ENCODE measurements around the gene MRGPRE. TPM values are rescaled to one million over a fixed set of nuclear protein-coding genes. Genes with fewer than 3 reads are reported as not detected.

The MRGPRE gene
- total RNA-seq, 1 donor from 2014 or later, result not detected

GRCh38 chr11:3206156-3206921, 25.9 kb downstream of the MRGPRE start:
- Mint-ChIP-seq H3K4me1 (ENCODE audit: unreplicated experiment) (peaks cover 15% of the 10 kb centered on the region), H3K36me3 (ENCODE audit: low read depth, unreplicated experiment) (no peaks in the 10 kb centered on the region), H3K4me3 (ENCODE audit: unreplicated experiment) (no peak overlapping the region), H3K27ac (ENCODE audit: unreplicated experiment) (no peak overlapping the region), H3K9me3 (ENCODE audit: unreplicated experiment) (no peaks in the 10 kb centered on the region), H3K27me3 (ENCODE audit: unreplicated experiment) (peaks cover 10% of the 10 kb centered on the region)
- TF ChIP-seq CTCF (IDR thresholded peaks at IDR 0.05; ENCODE audit: unreplicated experiment), result no peak
- no peak for DNase-seq (ENCODE audit: low spot score)

- H3K36me3 Mint-ChIP-seq (ENCODE audit: low read depth, unreplicated experiment), result no peaks in the 10 kb centered on the region
- H3K4me1 Mint-ChIP-seq (ENCODE audit: unreplicated experiment), result peaks cover 15% of the 10 kb centered on the region
- H3K9me3 Mint-ChIP-seq (ENCODE audit: unreplicated experiment), result no peaks in the 10 kb centered on the region
- no peak for TF ChIP-seq CTCF (IDR thresholded peaks at IDR 0.05; ENCODE audit: unreplicated experiment)
- H3K27me3 Mint-ChIP-seq (ENCODE audit: unreplicated experiment), result peaks cover 10% of the 10 kb centered on the region
- no peak overlapping the region for H3K27ac Mint-ChIP-seq (ENCODE audit: unreplicated experiment)
- no peak overlapping the region for H3K4me3 Mint-ChIP-seq (ENCODE audit: unreplicated experiment)
- no peak for DNase-seq (ENCODE audit: low spot score)
These were observed 26.7 kb downstream of the MRGPRE start for GRCh38 chr11:3205261-3206155.

- no peak overlapping the region for H3K27ac Mint-ChIP-seq (ENCODE audit: unreplicated experiment)
- H3K27me3 Mint-ChIP-seq (ENCODE audit: unreplicated experiment), result peaks cover 8% of the 10 kb centered on the region
- H3K9me3 Mint-ChIP-seq (ENCODE audit: unreplicated experiment), result no peaks in the 10 kb centered on the region
- no peak for TF ChIP-seq CTCF (IDR thresholded peaks at IDR 0.05; ENCODE audit: unreplicated experiment)
- DNase-seq (ENCODE audit: low spot score), result no peak
- H3K36me3 Mint-ChIP-seq (ENCODE audit: low read depth, unreplicated experiment), result no peaks in the 10 kb centered on the region
- no peak overlapping the region for H3K4me3 Mint-ChIP-seq (ENCODE audit: unreplicated experiment)
- H3K4me1 Mint-ChIP-seq (ENCODE audit: unreplicated experiment), result peaks cover 12% of the 10 kb centered on the region
These were observed 27.8 kb downstream of the MRGPRE start for GRCh38 chr11:3204141-3205015.

- H3K27me3 Mint-ChIP-seq (ENCODE audit: unreplicated experiment), result peaks cover 10% of the 10 kb centered on the region
- no peaks in the 10 kb centered on the region for H3K36me3 Mint-ChIP-seq (ENCODE audit: low read depth, unreplicated experiment)
- no peak overlapping the region for H3K4me3 Mint-ChIP-seq (ENCODE audit: unreplicated experiment)
- TF ChIP-seq CTCF (IDR thresholded peaks at IDR 0.05; ENCODE audit: unreplicated experiment), result no peak
- H3K27ac Mint-ChIP-seq (ENCODE audit: unreplicated experiment), result no peak overlapping the region
- H3K9me3 Mint-ChIP-seq (ENCODE audit: unreplicated experiment), result no peaks in the 10 kb centered on the region
- H3K4me1 Mint-ChIP-seq (ENCODE audit: unreplicated experiment), result peaks cover 8% of the 10 kb centered on the region
- DNase-seq (ENCODE audit: low spot score), result no peak
These were observed 28.8 kb downstream of the MRGPRE start for GRCh38 chr11:3203221-3204043.
